COLO829 (cell line): ENCODE results near the gene TBC1D12.

Experiments used
- DNase-seq: peaks from one replicate; pipeline ENCODE4 v3.0.0; 2012; ENCODE audit warnings: low spot score

The TBC1D12 gene

GRCh38 chr10:94407668-94408067 is 5.3 kb downstream of the TBC1D12 start:
- DNase-seq = no peak

GRCh38 chr10:94409021-94409657 is 6.8 kb downstream of the TBC1D12 start:
- no peak for DNase-seq

- no peak for DNase-seq
Observed at GRCh38 chr10:94411304-94411703, 9.0 kb downstream of the TBC1D12 start.

- no peak for DNase-seq
Observed at GRCh38 chr10:94412449-94412848, 10.1 kb downstream of the TBC1D12 start.

DNA sequence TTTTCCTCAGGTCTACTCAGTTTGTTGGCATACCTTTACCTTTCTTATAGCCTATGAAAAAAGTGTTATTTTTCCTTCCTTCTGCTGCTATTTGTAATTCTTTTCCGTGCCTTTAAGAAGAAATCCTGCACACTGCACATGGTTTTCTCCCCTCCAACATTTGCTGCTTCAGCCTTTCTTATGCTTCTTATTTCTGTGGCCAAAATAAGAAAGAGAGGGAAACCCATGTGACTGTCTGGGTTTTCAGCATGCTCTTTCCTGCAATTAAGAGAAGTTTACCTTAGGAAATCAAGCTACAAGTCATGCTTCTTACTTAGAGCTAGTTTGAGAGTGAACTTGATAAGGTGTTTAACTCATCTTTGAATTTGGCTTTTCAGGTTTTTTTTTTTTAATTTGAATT is 11.0 kb downstream of the TBC1D12 start:
- DNase-seq = no peak

- DNase-seq = no peak
Observed at GRCh38 chr10:94416896-94417295, 14.6 kb downstream of the TBC1D12 start.

DNA sequence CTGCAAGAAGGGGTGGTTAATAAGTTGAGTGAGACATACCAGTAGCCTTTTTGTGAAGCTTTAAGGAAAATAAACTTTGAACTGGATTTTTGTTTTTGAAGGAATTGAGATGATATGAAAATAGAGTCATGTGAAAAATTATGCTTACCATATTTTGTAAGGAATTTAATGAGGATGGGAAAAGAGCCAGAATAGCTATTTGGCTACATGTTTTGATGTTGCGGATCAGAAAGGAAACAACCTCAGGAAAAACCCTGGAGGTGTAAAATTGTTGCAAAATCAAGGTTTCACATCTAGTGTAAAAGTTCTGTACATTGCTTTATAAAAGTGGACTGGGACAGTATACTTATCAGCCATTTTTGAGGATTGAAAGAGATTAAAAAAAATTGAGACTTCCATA is 15.0 kb downstream of the TBC1D12 start:
- DNase-seq = no peak

DNA sequence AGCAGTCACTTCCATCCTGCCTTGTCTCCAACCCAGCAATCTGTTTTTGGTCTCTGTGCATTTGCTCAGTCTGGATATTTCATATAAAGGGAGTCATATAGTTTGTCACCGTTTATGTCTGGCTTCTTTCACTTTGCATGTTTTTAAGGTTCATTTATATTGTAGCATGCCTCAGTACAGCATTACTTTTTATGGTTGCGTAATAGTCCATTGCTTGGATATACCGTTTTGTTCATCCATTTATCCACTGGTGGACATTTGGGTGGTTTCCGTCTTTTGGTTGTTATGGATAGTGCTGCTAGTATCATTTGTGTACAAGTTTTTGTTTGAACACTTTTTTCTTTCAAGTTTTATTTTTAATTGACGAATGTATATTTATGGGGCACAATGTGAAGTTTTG is 18.2 kb downstream of the TBC1D12 start:
- DNase-seq = no peak

GRCh38 chr10:94420998-94421528 is 18.7 kb downstream of the TBC1D12 start:
- no peak for DNase-seq

- no peak for DNase-seq
Observed at GRCh38 chr10:94423627-94424026, 21.3 kb downstream of the TBC1D12 start.

- no peak for DNase-seq
Observed at GRCh38 chr10:94424714-94425337, 22.5 kb downstream of the TBC1D12 start.

DNA sequence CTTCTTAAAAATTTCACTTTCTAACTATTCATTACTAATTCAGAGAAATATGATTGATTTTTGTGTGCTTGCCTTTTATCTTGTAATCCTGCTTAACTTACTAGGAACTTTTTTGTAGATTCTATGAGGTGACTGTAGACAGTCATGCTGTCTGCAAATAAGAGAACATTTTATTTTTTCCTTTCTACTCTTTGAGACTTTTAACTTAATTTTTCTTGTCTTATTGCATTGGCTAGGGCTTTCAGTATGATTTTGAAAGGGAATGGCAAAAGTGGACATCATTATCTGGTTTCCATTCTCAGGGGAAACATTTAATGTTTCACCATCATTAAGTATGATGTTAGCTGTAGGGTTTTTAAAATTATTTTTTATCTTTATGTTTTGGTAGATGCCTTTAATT is 23.6 kb downstream of the TBC1D12 start:
- no peak for DNase-seq

DNA sequence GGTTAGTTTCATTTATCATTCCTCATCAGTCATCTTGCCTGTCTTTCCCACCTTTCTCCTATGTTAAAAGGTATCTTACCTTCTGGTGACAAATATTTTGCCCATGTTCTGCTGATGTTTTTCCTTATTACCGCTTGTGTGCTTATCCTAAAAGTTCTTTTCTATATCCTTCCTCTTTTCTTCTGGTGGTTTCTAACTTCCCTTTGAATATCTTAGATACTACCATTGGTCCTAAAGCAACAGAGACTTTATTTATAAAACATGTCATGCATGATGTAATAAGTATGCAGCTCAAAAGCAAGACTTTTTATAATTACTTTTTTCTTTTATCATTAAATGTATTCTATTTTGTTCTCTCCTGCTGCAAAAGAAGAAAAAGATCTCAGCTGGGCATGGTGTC is 24.8 kb downstream of the TBC1D12 start:
- no peak for DNase-seq

DNA sequence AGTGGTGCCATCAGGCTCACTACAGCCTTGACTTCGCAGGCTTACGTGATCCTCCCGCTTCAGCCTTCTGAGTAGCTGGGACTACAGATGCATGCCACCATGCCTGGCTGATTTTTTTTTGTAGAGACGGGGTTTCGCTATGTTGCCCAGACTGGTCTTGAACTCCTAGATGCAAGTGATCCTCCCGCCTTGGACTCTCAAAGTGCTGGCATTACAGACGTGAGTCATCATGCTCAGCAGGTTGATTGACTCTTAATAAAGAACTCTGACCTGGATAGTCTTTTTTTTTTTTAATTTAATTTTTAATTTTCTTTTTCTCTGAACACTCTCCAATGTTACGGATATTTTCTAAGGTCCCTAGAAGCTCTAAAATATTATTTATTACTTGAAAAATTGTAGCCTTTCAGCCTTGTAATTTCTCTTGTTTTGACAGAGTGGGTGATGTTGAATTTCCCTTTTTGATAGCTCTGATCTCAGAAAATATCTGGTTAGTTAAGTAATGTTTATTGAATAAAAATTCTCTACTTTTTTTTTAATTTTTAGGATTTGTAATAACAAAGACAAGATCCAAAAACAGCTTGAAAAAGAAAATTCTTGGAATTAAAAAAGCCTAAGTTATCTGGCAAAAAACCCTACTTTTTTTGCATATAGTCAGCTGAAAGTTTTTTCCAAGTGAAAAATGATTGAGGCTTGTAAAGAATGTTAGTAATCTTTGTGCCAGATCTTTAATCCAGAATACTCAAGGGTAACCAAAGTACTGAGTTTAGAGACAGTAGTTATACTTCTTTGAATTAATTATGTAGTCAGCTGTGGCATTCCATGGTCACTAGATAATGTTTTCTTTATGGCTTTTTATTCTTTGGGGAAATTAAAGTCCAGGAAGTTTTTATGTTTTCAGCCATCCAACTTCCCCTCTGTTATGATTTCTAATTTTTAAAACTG is 26.7 kb downstream of the TBC1D12 start:
- peak; percentile 2 for DNase-seq

DNA sequence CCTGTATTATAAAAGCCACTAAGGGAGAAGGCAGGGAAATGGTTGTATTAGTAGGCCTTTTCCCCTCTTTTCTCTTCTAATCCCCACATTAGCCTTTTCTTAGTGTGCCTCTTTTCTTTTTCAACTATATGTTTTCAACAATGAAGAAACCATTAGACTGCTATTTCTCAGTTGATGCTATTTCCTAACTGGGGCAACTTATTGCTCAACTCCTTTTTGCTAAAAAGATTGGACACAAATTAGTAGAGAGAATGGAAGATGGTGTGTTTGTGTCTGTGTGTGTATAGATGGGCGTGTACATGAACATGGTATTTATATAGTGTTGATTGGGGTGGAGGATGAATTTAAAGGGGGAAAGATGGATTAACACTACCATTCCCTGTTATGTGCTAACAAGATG is 28.4 kb downstream of the TBC1D12 start:
- DNase-seq = no peak

GRCh38 chr10:94432443-94432842 is 30.1 kb downstream of the TBC1D12 start:
- no peak for DNase-seq

DNA sequence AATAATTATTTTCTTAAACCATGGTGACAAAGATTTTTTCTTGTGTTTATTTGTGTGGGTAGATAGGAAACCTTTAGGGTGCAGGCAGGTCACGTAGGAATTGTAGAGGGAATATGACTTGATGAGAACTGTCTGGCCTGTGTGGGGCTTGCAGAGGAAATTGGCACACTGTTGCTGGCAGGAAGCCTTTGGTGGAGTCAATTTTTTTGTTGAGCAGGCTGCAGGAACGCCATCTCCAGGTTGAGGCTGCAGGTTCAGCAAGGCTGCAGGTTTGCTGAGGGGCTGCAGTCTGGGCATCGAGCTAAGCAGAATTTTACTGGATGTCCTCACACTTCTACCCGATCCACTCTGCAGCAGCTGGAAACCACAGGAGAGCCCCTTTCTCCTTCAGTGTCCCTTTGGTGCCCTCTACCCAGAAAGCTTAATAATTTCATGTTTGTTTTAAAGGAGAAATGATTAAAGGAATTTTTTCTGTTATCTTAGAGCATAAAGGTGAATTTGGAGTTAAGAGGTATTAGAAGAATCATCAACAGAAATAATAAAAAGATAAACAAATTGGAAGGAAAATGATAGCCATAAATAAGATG is 37.0 kb downstream of the TBC1D12 start:
- no peak for DNase-seq

DNA sequence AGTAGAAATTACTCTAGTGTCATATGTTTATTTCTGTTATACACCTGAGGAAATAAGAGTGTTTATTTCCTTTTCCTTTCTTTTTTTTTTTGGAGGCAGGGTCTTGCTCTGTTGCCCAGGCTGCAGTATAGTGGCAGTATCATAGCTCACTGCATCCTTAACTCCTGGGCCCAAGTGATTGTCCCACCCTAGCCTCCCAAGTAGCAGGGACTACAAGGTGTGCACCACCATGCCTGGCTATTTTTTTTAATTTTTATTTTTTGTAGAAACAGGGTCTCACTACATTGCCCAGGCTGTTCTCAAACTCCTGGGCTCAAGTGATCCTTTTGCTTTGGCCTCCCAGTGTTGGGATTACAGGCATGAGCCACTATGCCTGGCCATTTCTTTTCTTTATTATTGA is 37.8 kb downstream of the TBC1D12 start:
- no peak for DNase-seq

GRCh38 chr10:94443047-94443446 is 40.7 kb downstream of the TBC1D12 start:
- no peak for DNase-seq

DNA sequence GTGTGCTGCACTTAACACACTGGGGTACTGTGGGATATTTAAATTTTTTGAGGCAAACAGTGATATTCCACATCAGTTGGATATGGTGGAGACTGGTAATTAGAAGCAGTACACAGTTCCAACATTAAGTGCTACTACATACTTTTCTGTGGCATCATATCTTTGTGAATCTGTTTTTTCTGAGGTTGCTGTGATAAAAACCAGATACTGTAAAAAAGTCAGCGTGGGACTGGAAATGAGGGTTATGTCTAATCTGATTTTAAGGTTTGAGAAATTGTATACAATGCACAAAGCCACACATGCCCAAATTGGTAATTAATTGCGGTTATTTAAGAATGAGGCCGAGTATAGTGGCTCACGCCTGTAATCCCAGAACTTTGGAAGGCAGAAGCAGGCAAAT is 41.2 kb downstream of the TBC1D12 start:
- DNase-seq = no peak

DNA sequence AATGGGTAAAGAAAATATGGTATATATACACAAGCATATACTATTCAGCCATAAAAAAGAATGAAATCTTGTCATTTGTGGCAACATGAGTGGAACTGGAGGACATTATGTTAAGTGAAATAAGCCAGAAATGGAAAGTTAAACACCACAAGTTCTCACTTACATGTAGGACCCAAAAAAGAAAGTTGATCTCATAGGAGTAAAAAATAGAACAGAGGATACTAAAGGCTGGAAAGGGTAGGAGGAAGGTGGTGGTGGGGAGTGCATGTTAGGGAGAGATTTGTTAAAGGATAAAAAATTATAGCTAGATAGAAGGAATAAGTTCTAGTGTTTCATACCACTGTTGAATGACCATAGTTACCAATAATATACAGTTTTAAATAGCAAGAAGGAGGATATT is 48.4 kb downstream of the TBC1D12 start:
- DNase-seq = no peak

DNA sequence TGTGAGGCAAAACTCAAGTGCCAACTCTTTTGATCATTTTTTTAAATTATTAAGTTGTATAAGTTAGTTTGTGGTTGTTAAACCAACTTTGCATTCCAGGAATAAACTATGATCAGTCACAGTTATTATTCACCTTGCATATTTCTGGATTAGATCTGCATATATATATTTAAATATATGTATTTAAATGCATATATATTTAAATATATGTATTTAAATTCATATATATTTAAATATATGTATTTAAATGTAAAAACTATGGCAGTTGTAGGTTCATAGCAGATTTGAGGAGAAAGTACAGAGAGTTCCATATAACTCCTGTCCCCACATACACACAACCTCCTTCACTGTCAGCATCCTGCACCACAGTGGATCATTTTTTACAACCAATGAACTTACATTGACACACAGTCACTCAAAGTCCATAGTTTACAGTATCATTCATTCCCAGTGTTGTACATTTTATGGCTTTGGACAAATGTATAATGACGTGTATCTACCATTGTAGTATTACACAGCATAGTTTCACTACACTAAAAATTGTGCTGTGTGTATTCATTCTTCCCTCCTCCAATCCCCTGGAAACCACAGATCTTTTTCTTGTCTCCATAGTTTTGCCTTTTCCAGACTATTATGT is 49.7 kb downstream of the TBC1D12 start:
- no peak for DNase-seq
